ENCODE results near the gene IQCE. TPM values are rescaled to one million over a fixed set of nuclear protein-coding genes. Genes with fewer than 3 reads are reported as not detected.
A peak's percentile ranks its signal among the peaks of the same experiment; 100 is the strongest.

IQCE gene
- total and polyA plus RNA-seq, 3 donors from 2014 or later, result 57.9 to 139 (median 86.4) TPM

DNA sequence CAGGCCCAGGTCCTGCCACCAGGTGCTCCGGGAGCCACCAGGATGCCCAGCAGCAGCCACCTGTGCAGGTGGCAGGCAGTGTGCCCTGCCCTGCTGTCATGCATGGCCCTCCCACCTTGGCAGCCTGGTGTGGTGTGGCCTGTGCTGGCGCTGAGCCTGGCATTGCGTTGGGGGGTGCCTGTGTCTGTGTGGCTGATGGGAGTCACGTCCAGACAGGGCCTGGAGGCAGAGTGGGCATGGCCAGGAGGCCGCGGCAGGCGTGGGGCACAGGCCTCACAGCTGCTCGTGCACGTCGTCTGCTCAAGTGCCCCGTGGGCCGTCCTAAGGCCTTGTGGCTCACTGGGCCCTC lies 81.7 kb downstream of the IQCE start:
- no peak for TF ChIP-seq POLR2A (IDR thresholded peaks at IDR 0.05)
- TF ChIP-seq, protein P1, sequence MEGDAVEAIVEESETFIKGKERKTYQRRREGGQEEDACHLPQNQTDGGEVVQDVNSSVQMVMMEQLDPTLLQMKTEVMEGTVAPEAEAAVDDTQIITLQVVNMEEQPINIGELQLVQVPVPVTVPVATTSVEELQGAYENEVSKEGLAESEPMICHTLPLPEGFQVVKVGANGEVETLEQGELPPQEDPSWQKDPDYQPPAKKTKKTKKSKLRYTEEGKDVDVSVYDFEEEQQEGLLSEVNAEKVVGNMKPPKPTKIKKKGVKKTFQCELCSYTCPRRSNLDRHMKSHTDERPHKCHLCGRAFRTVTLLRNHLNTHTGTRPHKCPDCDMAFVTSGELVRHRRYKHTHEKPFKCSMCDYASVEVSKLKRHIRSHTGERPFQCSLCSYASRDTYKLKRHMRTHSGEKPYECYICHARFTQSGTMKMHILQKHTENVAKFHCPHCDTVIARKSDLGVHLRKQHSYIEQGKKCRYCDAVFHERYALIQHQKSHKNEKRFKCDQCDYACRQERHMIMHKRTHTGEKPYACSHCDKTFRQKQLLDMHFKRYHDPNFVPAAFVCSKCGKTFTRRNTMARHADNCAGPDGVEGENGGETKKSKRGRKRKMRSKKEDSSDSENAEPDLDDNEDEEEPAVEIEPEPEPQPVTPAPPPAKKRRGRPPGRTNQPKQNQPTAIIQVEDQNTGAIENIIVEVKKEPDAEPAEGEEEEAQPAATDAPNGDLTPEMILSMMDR (IDR thresholded peaks at IDR 0.05), result no peak
- Histone ChIP-seq H3K36me3 (ENCODE audit: low read depth, missing control alignments) (no peaks in the 10 kb centered on the region), H3K9me3 (no peaks in the 10 kb centered on the region), H3K4me1 (peaks cover 59% of the 10 kb centered on the region), H3K27ac (no peak overlapping the region), H3K4me3 (no peak overlapping the region), H3K27me3 (no peaks in the 10 kb centered on the region)
- WGBS, 2 donors, result 84% methylated on average over 12 of the region's 12 CpGs; no CpG with 5 or more reads in 1 of the 2 donors
- intact Hi-C loops (cut with DNase I; ENCODE audit: low total_unique reads), result no loop called here
- no peak for DNase-seq

DNA sequence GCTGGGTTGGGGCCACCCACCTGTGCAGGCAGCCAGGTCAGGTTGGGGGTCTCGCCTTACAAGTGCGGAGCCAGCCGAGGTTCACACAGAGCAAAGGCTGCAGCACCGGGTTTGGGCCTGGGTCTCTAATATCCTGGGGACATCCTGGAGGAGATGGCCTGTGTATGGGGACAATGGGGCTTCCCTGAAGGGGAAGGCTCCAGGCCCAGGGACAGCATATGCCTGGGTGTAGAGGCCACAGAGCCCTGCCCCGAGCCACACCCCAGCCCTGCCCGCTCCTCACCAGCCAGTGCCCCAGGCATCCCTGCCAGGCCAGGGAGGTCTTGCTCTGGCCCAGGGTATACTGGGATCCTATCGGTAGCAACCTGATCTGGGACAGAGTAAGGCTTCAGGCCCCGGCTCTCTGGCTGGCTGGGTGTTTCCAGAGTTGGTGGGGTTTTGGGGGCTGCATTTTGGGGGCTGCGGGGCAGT lies 82.1 kb downstream of the IQCE start:
- no peak overlapping the region for H3K4me3 ChIP-seq
- intact Hi-C loops (cut with DNase I; ENCODE audit: low total_unique reads), result no loop called here
- H3K4me1 ChIP-seq, result peaks cover 57% of the 10 kb centered on the region
- TF ChIP-seq POLR2A (IDR thresholded peaks at IDR 0.05), result no peak
- TF ChIP-seq, protein P1 (IDR thresholded peaks at IDR 0.05), result no peak
- DNase-seq, result no peak
- WGBS, 2 donors, result 75 to 80% methylated on average over 1 to 9 of the region's 9 CpGs
- no peaks in the 10 kb centered on the region for H3K27me3 ChIP-seq
- H3K27ac ChIP-seq, result peak overlapping the region; percentile 44 to 72
- no peaks in the 10 kb centered on the region for H3K9me3 ChIP-seq
- no peaks in the 10 kb centered on the region for H3K36me3 ChIP-seq (ENCODE audit: low read depth, missing control alignments)

DNA sequence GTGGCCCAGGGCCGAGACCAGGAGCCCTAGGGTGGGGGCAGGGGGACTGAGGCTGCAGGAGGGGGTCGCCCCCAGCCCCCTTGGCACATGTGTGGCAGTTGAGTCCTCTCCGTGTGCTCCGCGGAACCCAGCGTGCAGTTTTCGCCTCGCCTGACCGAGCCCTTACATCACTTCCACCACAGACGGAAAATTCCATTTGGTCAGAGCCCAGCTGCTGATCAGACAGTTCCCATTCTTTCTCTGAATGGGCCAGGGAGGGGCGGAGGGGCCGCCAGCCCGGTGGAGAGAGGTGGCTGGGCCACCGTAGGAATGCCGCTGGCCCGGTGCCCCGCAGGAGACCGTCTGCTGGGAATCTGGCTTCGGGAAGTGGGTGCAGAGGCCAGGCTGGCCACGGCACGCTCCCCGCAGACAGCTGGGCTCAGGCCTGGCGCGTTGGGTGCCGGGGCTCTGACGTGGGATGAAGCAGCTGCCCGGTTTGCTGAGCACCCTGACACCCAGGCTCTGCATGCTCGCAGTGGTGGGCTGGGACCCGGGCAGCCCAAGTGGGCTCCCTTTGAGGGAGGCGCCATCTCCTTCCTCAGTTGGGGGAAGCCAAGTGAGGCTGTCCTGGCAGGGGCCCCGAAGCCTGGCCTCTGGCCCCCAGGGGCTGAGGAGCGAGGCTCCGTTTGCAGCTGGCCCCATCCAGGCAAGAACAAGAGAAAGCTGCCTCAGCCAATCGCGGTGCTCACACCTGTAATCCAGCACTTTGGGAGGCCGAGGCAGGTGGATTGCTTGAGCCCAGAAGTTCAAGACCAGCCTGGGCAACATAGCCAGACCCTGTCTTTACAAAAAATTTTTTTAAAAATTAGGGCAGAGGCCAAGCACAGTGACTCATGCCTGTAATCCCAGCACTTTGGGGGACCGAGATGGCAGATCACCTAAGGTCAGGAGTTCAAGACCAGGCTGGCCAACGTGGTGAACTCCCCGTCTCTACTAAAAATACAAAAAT lies 82.9 kb downstream of the IQCE start:
- DNase-seq, result peak; percentile 83
- H3K4me1 ChIP-seq, result peaks cover 49% of the 10 kb centered on the region
- H3K36me3 ChIP-seq (ENCODE audit: low read depth, missing control alignments), result no peaks in the 10 kb centered on the region
- no peaks in the 10 kb centered on the region for H3K9me3 ChIP-seq
- H3K27ac ChIP-seq, result peak overlapping the region; percentile 44 to 72
- intact Hi-C loops (cut with DNase I; ENCODE audit: low total_unique reads), result no loop called here
- H3K27me3 ChIP-seq, result no peaks in the 10 kb centered on the region
- no peak overlapping the region for H3K4me3 ChIP-seq
- TF ChIP-seq POLR2A (IDR thresholded peaks at IDR 0.05), result no peak
- TF ChIP-seq, protein P1 (IDR thresholded peaks at IDR 0.05), result peak in 1 of 3 experiments; percentile 6
- 32 to 46% methylated on average over 9 to 35 of the region's 39 CpGs for WGBS, 2 donors

DNA sequence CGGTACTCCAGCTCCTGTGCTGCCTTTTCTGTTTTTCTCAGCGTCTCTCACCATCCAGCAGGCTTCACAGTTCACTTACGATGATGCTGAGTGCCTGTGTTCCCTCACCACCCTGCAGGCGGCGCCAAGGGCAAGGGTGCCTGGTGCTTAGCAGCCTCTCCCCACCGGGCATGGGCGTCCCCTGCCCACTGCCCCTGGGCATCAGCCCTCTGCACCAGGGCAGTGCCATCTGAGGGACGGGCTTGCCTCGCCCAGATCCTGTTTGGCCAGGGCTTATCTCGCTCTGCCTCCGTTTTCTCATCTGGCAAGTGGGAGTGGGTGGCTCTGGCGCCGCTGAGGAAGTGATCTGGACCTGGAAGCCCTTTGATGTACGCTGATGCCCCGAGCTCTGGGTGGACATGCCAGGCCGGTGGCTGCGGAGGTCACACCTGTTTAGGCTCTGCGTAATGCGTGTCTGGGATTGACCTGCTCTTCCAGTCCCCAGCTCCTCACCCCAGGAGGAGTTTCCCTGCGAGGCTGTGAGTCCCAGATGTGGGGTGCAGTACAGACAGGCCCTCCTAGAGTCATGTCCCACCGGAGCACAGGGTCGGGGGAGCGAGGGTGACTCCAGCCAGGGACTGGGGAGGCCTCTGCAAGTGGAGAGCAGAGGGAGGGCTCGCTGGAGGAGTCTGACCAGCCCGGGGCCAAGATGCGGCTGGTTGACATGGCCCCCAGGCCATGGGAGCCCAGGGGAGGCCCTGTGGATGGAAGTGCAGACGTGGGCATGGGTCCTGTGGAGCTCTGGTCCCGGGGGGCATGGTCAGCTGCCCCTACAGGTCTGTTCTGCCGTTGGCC lies 84.8 kb downstream of the IQCE start:
- H3K4me3 ChIP-seq, result no peak overlapping the region
- H3K27ac ChIP-seq, result no peak overlapping the region
- WGBS, 2 donors, result 86 to 87% methylated on average over 26 to 29 of the region's 29 CpGs
- TF ChIP-seq, protein P1 (IDR thresholded peaks at IDR 0.05), result no peak
- no peak for TF ChIP-seq POLR2A (IDR thresholded peaks at IDR 0.05)
- peaks cover 30% of the 10 kb centered on the region for H3K4me1 ChIP-seq
- H3K9me3 ChIP-seq, result no peaks in the 10 kb centered on the region
- no peaks in the 10 kb centered on the region for H3K27me3 ChIP-seq
- DNase-seq, result no peak
- intact Hi-C loops (cut with DNase I; ENCODE audit: low total_unique reads), result no loop called here
- no peaks in the 10 kb centered on the region for H3K36me3 ChIP-seq (ENCODE audit: low read depth, missing control alignments)
